Skeletal muscle cell (primary cell): ENCODE measurements around the gene PRKG1.
A peak's percentile ranks its signal among the peaks of the same experiment; 100 is the strongest.

ENCODE experiments used
- DNase-seq: peaks from one replicate; pipeline ENCODE4 v3.0.0-alpha.2; 2010; ENCODE audit warnings: low read depth
- H3K4me3 ChIP-seq: 2 replicates; pipeline ENCODE4 v1.5.1; 2011; ENCODE audit warnings: low read depth, mild to moderate bottlenecking, control low read depth, low read length, moderate library complexity

The PRKG1 gene

GRCh38 chr10:52248697-52249306 is 1174.5 kb downstream of the PRKG1 start:
- DNase-seq: no peak
- H3K4me3 ChIP-seq: no peak overlapping the region

GRCh38 chr10:52249850-52250395 is 1175.6 kb downstream of the PRKG1 start:
- H3K4me3 ChIP-seq: no peak overlapping the region
- DNase-seq: no peak

GRCh38 chr10:52250510-52250909 is 1176.2 kb downstream of the PRKG1 start:
- DNase-seq: no peak
- no peak overlapping the region for H3K4me3 ChIP-seq

- DNase-seq: no peak
- H3K4me3 ChIP-seq: no peak overlapping the region
Measured at GRCh38 chr10:52252307-52252706, 1178.0 kb downstream of the PRKG1 start.

GRCh38 chr10:52256832-52257691 is 1182.8 kb downstream of the PRKG1 start:
- DNase-seq: peak; percentile 12
- no peak overlapping the region for H3K4me3 ChIP-seq

GRCh38 chr10:52257692-52258075 is 1183.4 kb downstream of the PRKG1 start:
- no peak overlapping the region for H3K4me3 ChIP-seq
- DNase-seq: no peak

- no peak overlapping the region for H3K4me3 ChIP-seq
- DNase-seq: no peak
Measured at GRCh38 chr10:52258799-52259425, 1184.6 kb downstream of the PRKG1 start.

GRCh38 chr10:52259426-52259812 is 1185.1 kb downstream of the PRKG1 start:
- DNase-seq: no peak
- no peak overlapping the region for H3K4me3 ChIP-seq

GRCh38 chr10:52261362-52261761 is 1187.1 kb downstream of the PRKG1 start:
- no peak overlapping the region for H3K4me3 ChIP-seq
- no peak for DNase-seq

- no peak overlapping the region for H3K4me3 ChIP-seq
- no peak for DNase-seq
Measured at GRCh38 chr10:52265131-52265926, 1191.0 kb downstream of the PRKG1 start.

- DNase-seq: no peak
- no peak overlapping the region for H3K4me3 ChIP-seq
Measured at GRCh38 chr10:52266858-52267257, 1192.6 kb downstream of the PRKG1 start.

- no peak for DNase-seq
- no peak overlapping the region for H3K4me3 ChIP-seq
Measured at GRCh38 chr10:52268790-52269189, 1194.5 kb downstream of the PRKG1 start.

GRCh38 chr10:52269233-52269632 is 1194.9 kb downstream of the PRKG1 start:
- DNase-seq: no peak
- no peak overlapping the region for H3K4me3 ChIP-seq

- no peak overlapping the region for H3K4me3 ChIP-seq
- DNase-seq: no peak
Measured at GRCh38 chr10:52276163-52276562, 1201.9 kb downstream of the PRKG1 start.

- no peak for DNase-seq
- no peak overlapping the region for H3K4me3 ChIP-seq
Measured at GRCh38 chr10:52276986-52277385, 1202.7 kb downstream of the PRKG1 start.

- DNase-seq: no peak
- H3K4me3 ChIP-seq: no peak overlapping the region
Measured at GRCh38 chr10:52279546-52279945, 1205.3 kb downstream of the PRKG1 start.

GRCh38 chr10:52280051-52280450 is 1205.8 kb downstream of the PRKG1 start:
- H3K4me3 ChIP-seq: no peak overlapping the region

GRCh38 chr10:52283174-52283573 is 1208.9 kb downstream of the PRKG1 start:
- peak; percentile 4 for DNase-seq
- H3K4me3 ChIP-seq: no peak overlapping the region

More at GRCh38 chr10:52280051-52280450, 1205.8 kb downstream of the PRKG1 start:
- no peak for DNase-seq

- DNase-seq: no peak
- H3K4me3 ChIP-seq: no peak overlapping the region
Measured at GRCh38 chr10:52284416-52285013, 1210.2 kb downstream of the PRKG1 start.
